ENCODE results near the gene HMGB1.
A peak's percentile ranks its signal among the peaks of the same experiment; 100 is the strongest.

Gene HMGB1

DNA sequence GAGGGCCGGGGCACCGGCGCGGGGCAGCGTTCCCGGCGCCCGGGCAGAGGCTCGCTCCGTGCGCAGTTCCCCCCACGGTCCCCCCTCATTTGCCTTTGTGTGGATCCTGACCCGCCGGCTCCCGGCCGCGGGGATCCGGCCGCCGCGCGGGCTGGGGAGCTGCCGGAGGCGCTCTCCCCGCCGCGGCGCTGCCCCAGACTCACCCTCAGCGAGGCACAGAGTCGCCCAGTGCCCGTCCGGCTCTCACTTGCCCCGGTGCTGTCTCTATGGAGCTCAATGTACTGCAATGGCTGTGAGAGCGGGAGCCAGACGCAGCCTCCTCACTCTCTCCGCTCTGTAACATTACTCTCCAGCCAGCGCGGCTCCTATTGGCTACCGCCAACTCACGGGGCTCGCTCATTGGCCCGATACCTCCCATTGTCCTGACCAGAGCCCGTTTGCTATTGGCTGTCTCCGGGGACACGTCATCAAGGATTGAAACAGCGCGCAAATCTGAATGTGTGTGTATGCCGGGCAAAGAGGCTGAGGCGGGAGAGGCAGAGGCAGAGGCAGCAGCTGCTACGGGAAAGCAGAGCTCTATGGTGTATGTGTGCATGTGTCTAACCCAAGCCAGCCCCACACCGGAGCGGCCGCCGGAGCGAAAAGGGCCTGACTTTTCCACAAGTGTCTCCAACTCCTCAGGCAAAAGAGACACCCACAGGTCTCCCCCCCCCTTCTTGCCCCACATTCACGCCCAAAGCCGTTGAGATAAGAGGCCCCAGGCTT, at the start of gene HMGB1:
Gene HMGB1, minus strand, starts transcription at position 344 of the 765 bp plus-strand sequence. CDS start 2,256 bp downstream, outside the sequence.
- DNase-seq = peak; percentile 92

DNA sequence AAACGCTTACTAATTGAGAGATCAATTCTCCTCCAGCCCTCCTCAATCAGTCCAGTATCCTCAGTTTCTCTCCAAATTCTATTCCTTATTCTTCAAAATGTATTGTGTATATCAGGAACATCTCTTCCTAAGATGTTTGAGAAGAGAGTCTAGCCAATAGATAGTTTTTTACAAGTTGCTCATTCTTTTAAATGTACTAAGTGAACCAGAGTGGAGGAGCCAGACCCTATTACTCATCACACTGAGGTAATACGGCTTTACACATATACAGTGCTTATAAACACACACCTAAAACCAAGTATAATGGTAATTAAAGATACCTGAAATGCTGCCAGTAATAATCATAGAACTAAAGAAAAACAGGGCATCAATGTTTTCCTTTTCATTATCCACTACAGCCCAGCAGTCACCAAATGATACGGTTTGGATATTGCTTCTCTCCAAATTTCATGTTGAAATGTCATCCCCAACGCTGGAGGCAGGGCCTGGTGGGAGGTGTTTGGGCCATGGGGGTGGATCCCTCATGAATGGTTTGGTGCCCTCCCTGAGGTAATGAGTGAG, 45.2 kb upstream of the HMGB1 start:
- no peak for DNase-seq

DNA sequence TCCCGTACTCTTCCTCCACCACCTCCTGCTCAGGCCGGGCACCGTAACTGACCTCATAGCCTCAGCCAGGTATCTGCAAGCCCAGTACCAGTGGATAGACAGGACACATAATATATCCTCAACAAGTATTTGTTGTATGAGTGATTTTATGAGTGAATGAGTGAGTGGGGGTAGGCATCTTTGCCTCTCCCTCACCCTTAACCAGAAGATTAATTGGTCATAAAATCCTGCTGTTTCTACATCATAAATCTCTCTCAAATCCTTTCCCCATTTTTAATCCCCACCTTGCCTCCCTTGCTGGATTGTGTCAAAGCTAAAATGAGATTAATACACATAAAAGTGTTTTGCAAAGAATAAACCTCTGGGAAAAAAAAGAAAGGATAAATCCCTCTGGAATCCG, 44.4 kb upstream of the HMGB1 start:
- no peak for DNase-seq

DNA sequence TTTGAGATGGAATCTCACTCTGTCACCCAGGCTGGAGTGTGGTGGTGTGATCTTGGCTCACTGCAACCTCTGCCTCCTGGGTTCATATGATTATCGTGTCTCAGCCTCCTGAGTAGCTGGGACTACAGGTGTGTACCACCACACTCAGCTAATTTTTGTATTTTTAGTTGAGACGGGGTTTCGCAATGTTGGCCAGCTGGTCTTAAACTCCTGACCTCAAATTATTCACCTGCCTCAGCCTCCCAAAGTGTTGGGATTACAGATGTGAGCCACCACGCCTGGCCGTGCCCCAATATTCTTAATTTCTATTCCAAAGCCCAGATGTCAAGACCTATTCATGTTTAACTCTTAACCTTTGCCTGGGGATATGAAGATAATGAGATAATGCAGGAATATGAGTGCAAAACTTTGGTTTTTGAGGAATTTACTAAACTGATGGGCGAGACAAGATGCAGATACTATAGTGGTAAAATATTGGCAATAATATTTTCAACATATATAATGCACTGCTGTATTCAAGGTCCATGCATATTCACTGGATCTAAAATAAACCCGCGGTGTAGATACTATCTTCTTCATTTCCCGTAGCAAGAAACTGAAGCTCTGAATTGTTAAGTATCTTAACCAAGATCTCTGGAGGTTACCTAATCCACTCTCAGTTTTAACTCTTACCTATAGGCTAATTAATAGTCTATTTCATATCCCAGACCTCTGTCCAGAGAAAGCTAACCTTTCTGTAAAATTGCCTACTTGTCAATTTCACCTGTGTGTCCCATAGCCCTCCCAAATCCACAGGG, 43.7 kb upstream of the HMGB1 start:
- DNase-seq = no peak

DNA sequence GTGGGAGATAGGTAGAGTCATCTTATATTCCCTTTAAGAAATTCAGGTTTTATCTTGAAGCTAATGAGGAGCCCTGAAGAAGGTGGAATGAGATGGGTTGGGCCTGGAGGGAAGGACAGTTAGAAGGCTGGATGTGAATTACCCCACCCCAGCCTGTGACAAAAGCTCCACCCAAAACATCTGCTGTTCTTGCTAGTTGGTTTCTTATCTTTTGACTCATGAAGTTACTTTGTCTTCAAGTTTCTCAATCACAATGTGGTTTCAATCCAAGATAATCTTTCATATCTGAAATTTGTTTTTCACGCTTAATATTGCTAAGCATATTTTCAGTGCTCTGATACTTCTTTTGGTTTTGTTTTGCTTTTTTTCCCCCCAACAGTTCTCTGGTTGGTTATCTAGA, 38.3 kb upstream of the HMGB1 start:
- DNase-seq = no peak

DNA sequence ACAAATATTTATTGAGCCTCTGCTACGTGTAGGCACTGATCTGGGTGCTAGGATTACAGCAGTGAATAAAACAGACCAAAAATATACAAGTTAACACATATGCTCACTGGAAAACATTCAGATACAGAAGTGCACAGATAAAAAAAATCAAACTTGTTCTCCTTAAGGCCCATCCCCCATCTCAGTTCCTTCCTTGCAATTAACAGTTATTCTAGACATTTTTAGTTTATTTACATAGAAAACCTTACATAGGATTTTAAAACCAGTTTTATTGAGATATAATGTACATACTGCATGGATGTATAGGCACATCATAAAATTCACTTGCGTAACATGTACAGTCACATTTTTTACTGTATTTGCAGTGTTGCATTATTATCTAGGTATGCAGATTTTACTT, 36.5 kb upstream of the HMGB1 start:
- no peak for DNase-seq

DNA sequence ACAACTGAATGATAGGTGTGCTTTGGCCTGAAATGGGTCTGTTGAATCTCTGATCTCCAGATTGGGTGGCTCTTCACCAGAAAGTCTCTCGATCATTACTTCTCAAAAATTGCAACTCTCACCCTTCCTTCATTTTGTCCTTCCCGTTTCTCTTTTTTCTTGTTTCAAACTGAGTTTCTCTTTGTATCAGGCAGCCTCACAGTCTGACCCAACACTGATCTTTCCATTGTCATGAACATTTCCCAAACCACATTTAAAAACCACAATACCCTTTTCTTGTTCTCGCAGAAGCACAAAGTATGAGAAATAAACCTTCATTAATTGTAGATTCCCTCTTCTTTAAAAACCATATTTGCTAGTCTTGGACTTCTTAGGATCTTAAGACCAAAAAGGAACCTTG, 33.6 kb upstream of the HMGB1 start:
- DNase-seq = no peak

DNA sequence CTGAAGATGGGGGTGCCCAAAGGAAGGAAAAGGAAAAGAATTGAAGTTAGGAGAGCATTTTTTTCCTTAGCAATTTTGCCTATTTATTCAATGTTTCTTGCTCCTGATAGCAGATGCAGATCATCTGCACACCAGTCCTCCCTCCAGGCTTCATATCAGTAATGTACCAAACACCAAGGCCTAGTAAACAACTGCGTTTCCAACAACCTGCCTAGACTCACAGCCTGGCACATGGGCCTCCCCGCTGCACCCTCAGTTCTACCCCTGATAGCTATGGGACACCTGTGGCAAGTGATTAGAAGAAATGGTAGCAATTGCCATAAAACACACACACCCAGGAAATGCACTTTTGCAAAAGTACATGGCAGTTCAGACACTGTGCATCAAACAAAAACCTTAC, 30.4 kb upstream of the HMGB1 start:
- no peak for DNase-seq

DNA sequence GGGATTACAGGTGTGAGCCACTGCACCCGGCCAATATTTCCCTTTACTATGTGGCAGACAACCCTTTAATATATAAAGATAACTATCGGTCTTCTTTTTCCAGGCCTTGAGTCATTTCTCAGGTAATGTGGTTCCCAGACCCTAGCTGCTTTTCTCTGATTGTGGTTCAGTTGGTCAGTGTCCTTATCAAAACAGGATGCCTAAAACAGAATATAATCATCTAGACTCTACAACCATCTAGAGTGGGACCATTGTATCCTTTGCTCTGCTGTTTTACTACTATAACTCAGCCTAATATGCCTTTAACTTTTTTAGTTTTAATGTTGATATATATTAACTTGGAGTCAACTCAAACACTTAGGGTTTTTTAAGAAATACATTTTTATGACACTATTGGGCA, 30.0 kb upstream of the HMGB1 start:
- no peak for DNase-seq

DNA sequence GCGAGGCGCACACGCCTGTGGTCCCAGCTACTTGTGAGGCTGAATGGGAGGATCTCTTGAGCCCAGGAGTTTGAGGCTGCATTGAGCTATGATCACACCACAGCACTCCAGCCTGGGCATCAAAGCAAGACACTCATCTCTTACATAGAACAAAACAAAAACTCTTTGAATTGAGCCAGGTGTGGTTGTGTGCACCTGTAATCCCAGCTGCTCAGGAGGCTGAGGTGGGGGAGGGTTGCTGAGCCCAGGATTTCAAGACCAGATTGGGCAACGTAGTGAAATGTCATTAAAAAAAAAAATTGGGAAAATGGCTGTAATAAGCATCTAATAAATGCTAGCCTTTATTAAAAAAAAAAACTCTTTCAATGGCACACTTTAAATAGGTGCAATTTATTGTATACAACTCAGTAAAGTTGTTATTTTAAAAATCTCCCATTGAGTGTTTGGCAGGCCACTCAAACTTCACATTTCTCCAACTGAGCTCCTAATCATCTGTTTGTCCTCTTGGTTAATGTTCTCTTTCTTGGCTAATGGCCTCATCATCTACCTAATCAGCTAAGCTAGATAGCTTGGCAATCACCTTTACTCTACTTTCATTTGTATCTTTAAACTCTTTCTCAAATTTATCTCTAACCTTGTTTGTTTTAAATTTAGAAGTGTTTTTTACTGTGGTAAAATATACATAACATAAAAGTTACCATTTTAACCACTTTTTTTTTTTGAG, 28.1 kb upstream of the HMGB1 start:
- no peak for DNase-seq

DNA sequence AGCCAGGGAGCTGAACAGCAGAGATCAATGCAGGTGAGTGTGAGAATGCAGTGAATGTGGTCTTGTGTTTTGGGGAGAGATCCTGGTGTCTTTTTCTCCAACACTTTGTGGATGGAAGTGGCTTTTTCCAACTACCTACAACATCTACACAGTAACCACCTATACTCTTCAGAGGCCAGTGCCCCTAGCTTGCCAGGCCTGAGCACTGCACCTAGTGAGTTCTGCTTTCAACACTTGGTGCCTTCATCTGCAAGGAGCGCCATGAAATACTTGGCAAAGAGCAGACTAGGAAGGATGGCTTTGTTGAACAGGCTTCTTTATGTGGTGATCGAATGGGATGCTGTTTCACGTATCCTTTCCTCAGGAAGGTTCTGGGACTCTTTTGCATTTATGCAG, 21.3 kb upstream of the HMGB1 start:
- no peak for DNase-seq

DNA sequence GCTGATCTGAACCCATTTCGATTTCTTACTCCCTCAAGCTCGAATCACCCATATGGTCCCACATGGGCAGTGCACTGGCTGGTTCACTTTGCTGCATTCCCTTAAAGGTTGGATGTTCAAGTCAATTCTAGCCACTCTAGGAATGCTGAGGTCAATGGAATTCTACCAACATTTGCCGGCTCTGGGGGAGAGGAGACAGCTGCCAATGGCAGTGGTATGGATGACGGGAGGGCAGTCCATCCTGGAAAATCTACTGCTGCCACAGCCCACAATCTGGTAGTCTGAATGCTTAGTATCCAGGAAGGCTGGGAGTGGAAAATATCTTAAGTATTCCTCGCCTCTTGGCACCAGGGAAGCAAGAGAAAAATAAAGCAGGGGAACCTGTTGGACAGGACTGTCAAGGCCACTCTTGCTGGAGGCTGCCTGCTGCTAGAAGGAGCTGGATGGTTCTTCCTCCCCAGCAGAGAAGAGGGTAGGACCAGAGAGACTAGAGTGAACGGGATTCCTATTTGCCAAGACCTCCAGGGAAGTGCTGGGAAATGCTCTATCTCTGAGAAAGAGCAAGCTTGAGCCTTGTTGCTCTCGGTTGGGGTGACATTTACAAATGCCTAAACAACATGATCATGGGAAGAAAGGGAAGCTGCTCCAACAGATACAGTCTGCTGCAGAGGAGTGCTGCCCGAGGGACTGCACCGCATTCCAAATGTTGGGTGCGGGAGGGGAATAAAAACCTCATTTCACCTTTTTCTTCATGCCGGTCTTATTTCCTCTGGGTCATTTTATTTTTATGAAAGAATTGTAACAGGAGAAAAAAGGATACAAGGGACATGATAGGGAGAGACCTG, 20.7 kb upstream of the HMGB1 start:
- no peak for DNase-seq

DNA sequence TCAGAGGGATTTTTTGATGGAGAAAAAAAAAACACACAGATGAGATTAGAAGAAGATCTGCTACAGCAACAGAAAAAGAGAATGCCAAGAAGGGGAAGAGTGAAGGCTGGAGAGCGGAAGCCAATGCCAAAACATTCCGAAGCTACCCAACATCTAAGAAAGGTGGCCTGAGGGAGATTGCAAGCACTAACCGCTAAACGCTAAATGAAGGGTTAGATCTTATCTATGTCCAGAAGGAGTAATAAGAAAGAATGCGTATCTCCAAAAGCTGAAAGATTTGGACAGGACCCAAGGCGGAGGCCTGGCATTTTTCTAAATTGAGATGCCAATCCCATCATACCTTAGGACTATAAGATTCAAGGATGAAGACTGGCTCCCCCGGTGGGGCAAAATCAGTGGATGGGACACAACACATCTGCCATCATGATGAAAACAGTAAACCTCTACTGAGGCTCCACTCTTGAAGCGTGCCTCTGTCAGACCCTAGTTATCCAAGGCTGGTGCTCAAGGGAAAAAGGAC, 15.6 kb upstream of the HMGB1 start:
- DNase-seq = no peak

DNA sequence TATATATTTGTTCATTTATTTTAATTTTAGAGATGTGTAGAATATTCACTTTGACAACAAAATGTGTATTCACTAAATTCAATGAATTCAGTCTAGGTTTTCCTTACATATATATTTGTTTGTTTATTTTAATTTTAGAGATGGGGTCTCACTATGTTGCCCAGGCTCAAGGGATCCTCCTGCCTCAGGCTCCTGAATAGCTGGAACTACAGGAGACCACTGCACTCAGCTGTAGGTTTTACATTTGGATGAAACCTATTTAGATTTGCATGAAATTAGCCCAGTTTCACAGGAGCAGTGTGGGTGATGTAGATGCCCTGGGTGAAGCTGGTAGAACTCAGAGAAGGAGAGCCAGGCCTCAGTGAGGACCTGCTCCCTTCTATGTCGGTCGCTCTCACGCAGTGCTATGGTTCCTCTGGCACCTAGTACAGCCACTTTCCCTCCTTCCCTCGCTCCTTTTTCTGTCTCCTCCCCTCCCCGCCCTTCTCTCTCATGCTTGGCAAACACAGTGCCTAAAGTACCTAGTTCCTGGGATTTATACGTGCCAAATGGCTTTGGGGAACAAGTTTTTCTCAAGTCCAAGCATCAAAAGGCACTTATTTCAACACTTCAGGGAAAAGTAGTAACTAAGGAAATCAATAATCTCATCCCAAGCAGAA, 14.7 kb upstream of the HMGB1 start:
- DNase-seq = no peak

DNA sequence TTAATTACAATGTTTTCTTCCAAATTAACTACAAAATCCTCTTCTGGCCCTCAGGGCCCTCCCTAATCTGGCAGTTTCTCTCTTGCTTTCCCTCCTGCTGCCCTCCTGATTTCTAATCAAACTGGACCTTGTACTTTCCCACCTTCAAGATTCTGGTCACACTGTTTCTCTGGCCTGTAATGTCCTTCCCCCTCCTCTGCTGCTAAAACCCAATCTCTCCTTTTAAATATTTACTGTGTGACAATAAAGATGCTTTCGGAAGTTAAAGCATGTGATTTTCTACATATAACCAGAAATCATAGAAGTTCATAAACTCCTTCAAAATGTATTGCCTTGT, 14.1 kb upstream of the HMGB1 start:
- DNase-seq = no peak

DNA sequence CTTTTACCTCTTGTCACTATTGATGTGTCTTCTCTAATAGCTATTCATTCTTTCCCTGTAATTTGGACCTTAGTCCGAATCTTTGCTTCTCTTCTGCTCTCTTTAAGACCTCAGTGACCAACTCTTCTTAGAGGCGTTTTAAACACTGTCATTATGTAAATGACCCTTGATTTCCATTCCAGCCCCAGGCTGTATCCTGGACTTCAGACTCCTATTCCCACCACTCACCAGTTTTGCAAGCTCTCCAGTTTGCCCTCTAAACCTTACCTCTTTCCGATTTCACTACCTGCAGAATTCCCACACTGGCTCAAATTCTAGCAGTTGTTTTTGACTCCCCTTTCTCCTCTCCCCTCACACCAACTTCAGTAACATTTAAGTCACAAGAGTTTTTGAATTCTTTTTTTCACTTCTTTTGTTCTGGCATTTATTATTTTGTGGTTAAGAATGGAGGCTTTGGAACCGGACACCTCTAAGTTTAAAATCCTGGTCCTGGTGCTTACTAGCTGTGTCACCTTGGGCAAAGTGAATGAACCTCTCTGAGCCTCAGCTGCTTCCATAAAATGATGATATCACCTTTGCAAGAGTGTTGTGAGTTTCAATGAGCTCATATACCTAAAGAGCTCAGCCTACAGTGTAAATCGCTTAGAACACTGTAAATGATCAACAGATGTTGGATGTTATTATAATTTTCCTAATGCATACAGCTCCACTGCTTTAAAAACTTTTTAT, 13.6 kb upstream of the HMGB1 start:
- no peak for DNase-seq

DNA sequence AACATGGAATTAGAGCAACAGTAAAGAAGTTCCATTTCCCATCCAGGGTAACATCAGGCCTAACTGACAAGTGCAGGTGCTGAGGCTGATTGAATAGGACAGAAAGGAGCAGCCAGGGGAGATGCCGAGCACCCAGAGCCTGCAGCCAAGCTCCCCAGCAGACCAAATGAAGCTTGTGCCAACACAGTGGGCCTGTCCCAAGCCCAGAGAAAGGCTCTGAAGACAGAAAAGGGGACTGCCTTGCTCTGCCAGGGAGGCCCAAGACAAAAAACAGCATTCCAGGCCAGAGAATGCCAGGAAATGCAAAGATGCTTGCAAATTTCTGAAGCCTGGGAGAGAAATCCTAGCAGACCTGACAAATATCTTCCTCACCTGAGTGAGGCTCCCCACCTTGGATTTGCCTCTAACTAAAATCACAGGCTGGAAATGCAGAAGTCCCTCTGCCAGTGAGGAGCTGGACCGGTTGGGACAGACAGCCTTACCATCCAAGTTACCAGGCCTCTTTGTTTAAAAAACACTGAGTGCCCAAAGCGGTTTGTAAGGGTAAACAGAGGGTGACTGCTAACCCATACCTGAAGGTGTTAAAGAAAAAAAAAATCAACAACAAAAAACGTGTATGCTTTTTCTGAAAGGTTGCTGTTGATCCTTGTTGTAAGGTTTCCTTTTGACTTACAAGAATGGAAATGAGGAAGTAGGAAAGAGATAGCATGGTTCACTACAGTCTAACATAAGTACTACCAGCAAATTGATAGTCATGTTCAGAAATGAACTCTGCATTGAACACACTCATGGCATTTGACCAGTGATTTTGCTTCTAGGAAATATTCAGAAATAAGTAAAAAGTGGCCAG, 11.8 kb upstream of the HMGB1 start:
- DNase-seq = no peak

DNA sequence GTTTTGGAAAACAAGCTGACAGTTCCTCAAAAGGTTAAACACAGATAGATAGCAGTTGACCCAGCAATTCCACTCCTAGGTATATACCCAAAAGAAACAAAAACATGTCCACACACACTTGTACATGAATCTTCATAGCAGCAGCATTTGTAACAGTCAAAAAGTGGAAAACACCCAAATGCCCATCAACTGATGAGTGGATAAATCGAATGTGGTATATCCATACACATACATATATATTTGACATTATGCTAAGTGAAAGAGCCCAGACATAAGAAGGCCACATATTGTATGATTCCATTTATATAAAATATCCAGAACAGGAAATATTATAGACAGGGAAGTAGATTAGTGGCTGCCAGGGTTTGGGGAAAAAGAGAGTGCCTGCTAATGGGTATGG, 7.9 kb upstream of the HMGB1 start:
- no peak for DNase-seq

DNA sequence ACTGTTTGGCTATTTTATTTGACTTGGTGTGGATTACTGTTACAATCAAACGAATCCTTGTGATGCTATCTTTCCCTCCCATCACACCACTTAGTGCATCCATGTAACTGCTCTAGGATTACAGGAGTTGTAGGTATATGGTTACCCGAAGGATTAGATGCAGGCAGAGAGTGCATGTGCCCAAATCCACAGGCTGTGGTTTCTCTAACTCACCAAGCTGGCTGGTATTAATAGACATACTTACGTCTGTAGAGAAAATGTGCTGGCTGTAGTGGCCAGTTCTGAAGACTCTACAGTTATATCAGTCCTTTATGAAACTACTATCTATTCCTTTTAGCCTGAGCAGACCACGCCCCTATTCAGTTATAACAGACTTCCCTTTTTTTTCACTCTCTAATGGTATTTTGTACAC, 1.1 kb upstream of the HMGB1 start:
- DNase-seq = peak; percentile 7

DNA sequence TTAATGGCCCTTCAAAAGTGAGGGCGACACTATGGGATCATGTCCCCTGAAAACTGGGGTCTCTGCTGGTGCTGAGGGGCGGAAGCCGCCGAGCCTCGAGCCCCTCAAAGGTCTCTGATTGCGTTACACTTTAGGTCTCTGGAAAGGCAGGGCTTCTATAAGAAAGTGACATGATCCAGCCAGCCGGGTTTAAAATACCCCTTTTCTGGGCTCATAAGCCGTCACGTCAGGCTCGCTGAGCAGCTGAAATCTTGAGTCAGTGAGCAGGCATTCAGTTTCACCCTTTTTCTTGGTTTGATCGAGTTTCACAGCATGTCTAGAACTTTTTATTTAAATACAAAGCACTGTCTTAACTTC, 600 bp upstream of the HMGB1 start:
- no peak for DNase-seq

DNA sequence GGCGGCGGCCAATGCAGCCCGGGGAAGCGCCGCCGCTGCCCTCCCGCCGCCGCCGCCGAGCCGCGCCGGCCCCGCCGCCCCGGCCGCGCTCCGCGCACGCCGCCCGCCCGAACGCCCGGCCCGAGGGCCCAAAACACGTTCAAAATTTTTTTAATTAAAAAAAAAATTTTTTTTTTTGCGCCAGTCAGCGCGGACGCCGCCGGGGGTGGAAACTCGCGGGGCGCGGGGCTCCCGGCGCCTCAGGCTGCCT, 468 bp downstream of the HMGB1 start:
- no peak for DNase-seq

All from NCI-H2171 (cell line).